ENCODE measurements around the gene GPR3. TPM values are rescaled to one million over a fixed set of nuclear protein-coding genes. Genes with fewer than 3 reads are reported as not detected.

GPR3 gene, protein sequence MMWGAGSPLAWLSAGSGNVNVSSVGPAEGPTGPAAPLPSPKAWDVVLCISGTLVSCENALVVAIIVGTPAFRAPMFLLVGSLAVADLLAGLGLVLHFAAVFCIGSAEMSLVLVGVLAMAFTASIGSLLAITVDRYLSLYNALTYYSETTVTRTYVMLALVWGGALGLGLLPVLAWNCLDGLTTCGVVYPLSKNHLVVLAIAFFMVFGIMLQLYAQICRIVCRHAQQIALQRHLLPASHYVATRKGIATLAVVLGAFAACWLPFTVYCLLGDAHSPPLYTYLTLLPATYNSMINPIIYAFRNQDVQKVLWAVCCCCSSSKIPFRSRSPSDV
- 5.0 TPM for polyA plus RNA-seq (2013)

DNA sequence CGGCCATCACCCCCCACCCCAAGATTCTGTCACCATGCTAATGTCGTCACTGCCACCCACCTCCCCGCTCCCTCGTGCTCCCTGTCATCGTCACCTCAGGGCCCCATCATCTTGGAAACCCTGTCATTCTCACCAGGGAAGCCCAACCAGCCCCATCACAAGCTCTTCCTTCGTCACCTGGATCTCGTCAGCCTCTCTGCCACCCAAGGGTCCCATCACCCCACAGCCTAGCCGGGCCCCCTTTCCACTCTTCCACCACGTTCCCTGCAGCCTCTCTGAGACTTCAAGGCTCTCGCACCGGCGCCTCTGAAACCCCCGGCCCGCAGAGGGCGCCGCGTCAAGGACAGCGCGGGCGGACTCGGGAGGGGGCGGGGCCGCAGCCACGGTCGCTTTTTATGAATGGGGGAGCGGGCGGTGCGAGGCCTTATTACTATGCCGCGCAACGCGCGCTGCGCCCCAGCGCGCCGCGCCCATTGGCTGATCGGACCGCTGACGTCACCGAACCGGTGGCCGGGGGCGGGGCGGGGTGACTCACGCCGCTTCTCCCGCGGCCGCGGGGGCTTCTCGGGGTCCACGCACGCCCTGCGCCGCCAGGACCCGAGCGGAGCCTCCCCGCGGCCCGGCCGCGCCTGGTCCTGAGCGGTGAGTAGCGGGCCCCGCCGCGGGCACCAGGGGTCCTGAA lies at the start of gene GPR3:
TSS of gene GPR3 (plus strand) at position 527 of the 682 bp plus-strand sequence. CDS start 1,177 bp downstream, outside the sequence.
- Histone ChIP-seq H3K4me1 (ENCODE audit: control extremely low read depth in 1 of 4, control insufficient read depth in 4 of 4, insufficient read depth in 4 of 4, low read length in 3 of 4) (peaks cover 2 to 24% (median 18%) of the 10 kb centered on the region in 4 experiments), H3K27me3 (replicated peaks in 2 of 5; ENCODE audit: control insufficient read depth in 4 of 5, insufficient read depth in 5 of 5, low read length in 4 of 5) (no peaks in the 10 kb centered on the region), H3K4me3 (ENCODE audit: control insufficient read depth in 1 of 7, extremely low read depth in 1 of 7, insufficient read depth in 4 of 7, low read depth in 2 of 7, low read length in 6 of 7) (peak within 1 kb of the TSS; percentile 19 to 78 (median 72)), H3K36me3 (ENCODE audit: control insufficient read depth in 4 of 4, insufficient read depth in 4 of 4, low read length in 3 of 4) (no peaks in the 10 kb centered on the region), H3K9me3 (ENCODE audit: control extremely low read depth in 1 of 5, control insufficient read depth in 4 of 5, insufficient read depth in 2 of 5, low read depth in 1 of 5, low read length in 4 of 5) (no peaks in the 10 kb centered on the region), H3K27ac (ENCODE audit: insufficient read depth in 1 of 2, low read depth in 1 of 2, low read length in 2 of 2, poor library complexity in 1 of 2, severe bottlenecking in 2 of 2) (no peak within 1 kb of the TSS)
- under 1% methylated on average over 61 of the region's 69 CpGs for WGBS (ENCODE audit: insufficient coverage)
- ChIA-PET POLR2A (no interaction called here), CTCF (interaction anchor here (0.7 to 10.9 kb wide), 9 partner anchors 9 to 94 kb away, joined by 3 to 166 read pairs (median 9); no protein-coding TSS in a partner anchor)
- peak; percentile 93 to 96 (median 95) for DNase-seq

GRCh38 chr1:27342778-27343638 lies 49.4 kb upstream of the GPR3 start:
- no peaks in the 10 kb centered on the region for H3K27me3 ChIP-seq (replicated peaks in 2 of 5; ENCODE audit: control insufficient read depth in 4 of 5, insufficient read depth in 5 of 5, low read length in 4 of 5)
- H3K36me3 ChIP-seq (ENCODE audit: control insufficient read depth in 4 of 4, insufficient read depth in 4 of 4, low read length in 3 of 4), result peaks cover 0 to 29% (median 14%) of the 10 kb centered on the region in 4 experiments
- H3K4me3 ChIP-seq (ENCODE audit: control insufficient read depth in 1 of 7, extremely low read depth in 1 of 7, insufficient read depth in 4 of 7, low read depth in 2 of 7, low read length in 6 of 7), result peak overlapping the region; percentile 39 to 93 (median 83)
- H3K4me1 ChIP-seq (ENCODE audit: control extremely low read depth in 1 of 4, control insufficient read depth in 4 of 4, insufficient read depth in 4 of 4, low read length in 3 of 4), result peaks cover 3 to 56% (median 36%) of the 10 kb centered on the region in 4 experiments
- DNase-seq, result peak; percentile 77 to 94 (median 91)
- H3K27ac ChIP-seq (ENCODE audit: insufficient read depth in 1 of 2, low read depth in 1 of 2, low read length in 2 of 2, poor library complexity in 1 of 2, severe bottlenecking in 2 of 2), result peak overlapping the region; percentile 50 to 84
- H3K9me3 ChIP-seq (ENCODE audit: control extremely low read depth in 1 of 5, control insufficient read depth in 4 of 5, insufficient read depth in 2 of 5, low read depth in 1 of 5, low read length in 4 of 5), result no peaks in the 10 kb centered on the region
- POLR2A ChIA-PET, result interaction anchor here (0.7 to 1.4 kb wide), 3 partner anchors 11 to 14 kb away, joined by 3 to 4 read pairs (median 3); no protein-coding TSS in a partner anchor
- whole genome bisulfite sequencing (ENCODE audit: insufficient coverage), result 3% methylated on average over 27 of the region's 31 CpGs
- CTCF ChIA-PET, result interaction anchor here (0.7 to 7.2 kb wide), 13 partner anchors 10 to 53 kb away, joined by 3 to 102 read pairs (median 6); partner anchors contain the start of gene MAP3K6

DNA sequence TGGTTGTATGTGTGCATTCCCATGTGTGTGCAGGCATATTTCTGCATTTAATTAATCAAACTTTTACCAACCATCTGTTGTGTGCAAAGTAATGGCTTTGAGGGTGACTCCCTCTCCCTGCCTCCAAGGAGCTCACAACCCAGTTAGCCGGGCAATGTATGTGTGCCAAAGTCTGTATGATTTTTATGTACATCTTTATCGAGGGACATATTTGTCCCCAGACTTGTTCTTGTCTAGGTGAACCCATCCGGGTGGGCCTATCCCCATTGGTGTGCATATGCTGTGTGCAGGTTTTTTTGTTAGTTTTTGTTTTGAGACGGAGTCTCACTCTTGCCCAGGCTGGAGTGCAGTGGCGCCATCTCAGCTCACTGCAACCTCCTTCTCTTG lies 48.8 kb upstream of the GPR3 start:
- no peak for DNase-seq
- Histone ChIP-seq H3K36me3 (ENCODE audit: control insufficient read depth in 4 of 4, insufficient read depth in 4 of 4, low read length in 3 of 4) (peaks cover 0 to 26% (median 13%) of the 10 kb centered on the region in 4 experiments), H3K4me3 (ENCODE audit: control insufficient read depth in 1 of 7, extremely low read depth in 1 of 7, insufficient read depth in 4 of 7, low read depth in 2 of 7, low read length in 6 of 7) (peak overlapping the region; percentile 39 to 93 (median 83)), H3K27ac (ENCODE audit: insufficient read depth in 1 of 2, low read depth in 1 of 2, low read length in 2 of 2, poor library complexity in 1 of 2, severe bottlenecking in 2 of 2) (peak overlapping the region in 1 of 2 experiments; percentile 84), H3K27me3 (replicated peaks in 2 of 5; ENCODE audit: control insufficient read depth in 4 of 5, insufficient read depth in 5 of 5, low read length in 4 of 5) (no peaks in the 10 kb centered on the region), H3K4me1 (ENCODE audit: control extremely low read depth in 1 of 4, control insufficient read depth in 4 of 4, insufficient read depth in 4 of 4, low read length in 3 of 4) (peaks cover 3 to 56% (median 37%) of the 10 kb centered on the region in 4 experiments), H3K9me3 (ENCODE audit: control extremely low read depth in 1 of 5, control insufficient read depth in 4 of 5, insufficient read depth in 2 of 5, low read depth in 1 of 5, low read length in 4 of 5) (no peaks in the 10 kb centered on the region)
- ChIA-PET CTCF (interaction anchor here (0.6 to 7.2 kb wide), 9 partner anchors 11 to 1067 kb away, joined by 3 to 102 read pairs (median 5); partner anchors contain the start of gene MAP3K6), POLR2A (interaction anchor here (0.7 kb wide), 1 partner anchor 14 kb away, joined by 3 read pairs; no protein-coding TSS in a partner anchor)
- 33% methylated on average over 3 of the region's 5 CpGs for WGBS (ENCODE audit: insufficient coverage)

DNA sequence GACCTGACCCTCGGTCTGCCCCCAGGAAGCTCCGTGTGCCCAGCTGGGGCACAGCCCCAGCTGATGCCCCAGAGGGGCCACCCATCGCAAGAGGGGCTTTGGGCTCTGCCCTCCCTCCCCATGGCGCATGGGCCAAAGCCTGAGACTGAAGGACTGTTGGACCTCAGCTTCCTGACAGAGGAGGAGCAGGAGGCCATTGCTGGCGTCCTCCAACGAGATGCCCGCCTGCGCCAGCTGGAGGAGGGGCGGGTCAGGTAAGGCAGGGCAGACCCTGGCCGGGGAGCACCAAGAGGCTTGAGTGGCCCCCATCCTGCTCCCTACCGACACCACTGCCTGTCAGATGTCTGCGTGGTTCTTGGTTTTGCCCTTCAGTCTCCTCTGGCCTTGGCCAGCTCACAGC lies 47.1 kb upstream of the GPR3 start:
- Histone ChIP-seq H3K4me1 (ENCODE audit: control extremely low read depth in 1 of 4, control insufficient read depth in 4 of 4, insufficient read depth in 4 of 4, low read length in 3 of 4) (peaks cover 3 to 47% (median 43%) of the 10 kb centered on the region in 4 experiments), H3K27ac (ENCODE audit: insufficient read depth in 1 of 2, low read depth in 1 of 2, low read length in 2 of 2, poor library complexity in 1 of 2, severe bottlenecking in 2 of 2) (no peak overlapping the region)
- DNase-seq, result no peak

DNA sequence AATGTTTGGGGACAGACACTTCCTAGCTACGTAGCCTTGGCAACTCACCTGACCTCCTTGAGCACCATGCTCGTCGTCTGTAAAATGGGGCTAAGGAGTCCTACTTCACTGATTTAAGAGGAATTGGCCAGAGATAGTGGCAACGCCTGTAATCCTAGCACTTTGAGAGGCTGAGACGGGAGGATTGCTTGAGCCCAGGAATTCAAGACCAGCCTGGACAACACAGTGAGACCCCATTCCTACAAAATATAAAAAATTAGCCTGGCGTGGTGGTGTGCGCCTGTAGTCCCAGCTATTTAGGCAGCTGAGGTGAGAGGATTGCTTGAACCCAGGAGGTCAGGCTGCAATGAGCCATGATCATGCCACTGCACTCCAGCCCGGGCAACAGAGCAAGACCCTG lies 46.1 kb upstream of the GPR3 start:
- Histone ChIP-seq H3K4me1 (ENCODE audit: control extremely low read depth in 1 of 4, control insufficient read depth in 4 of 4, insufficient read depth in 4 of 4, low read length in 3 of 4) (peaks cover 0 to 40% (median 34%) of the 10 kb centered on the region in 4 experiments), H3K36me3 (ENCODE audit: control insufficient read depth in 4 of 4, insufficient read depth in 4 of 4, low read length in 3 of 4) (peaks cover 0 to 50% (median 21%) of the 10 kb centered on the region in 4 experiments), H3K27ac (ENCODE audit: insufficient read depth in 1 of 2, low read depth in 1 of 2, low read length in 2 of 2, poor library complexity in 1 of 2, severe bottlenecking in 2 of 2) (no peak overlapping the region), H3K27me3 (replicated peaks in 2 of 5; ENCODE audit: control insufficient read depth in 4 of 5, insufficient read depth in 5 of 5, low read length in 4 of 5) (no peaks in the 10 kb centered on the region), H3K4me3 (ENCODE audit: control insufficient read depth in 1 of 7, extremely low read depth in 1 of 7, insufficient read depth in 4 of 7, low read depth in 2 of 7, low read length in 6 of 7) (no peak overlapping the region), H3K9me3 (ENCODE audit: control extremely low read depth in 1 of 5, control insufficient read depth in 4 of 5, insufficient read depth in 2 of 5, low read depth in 1 of 5, low read length in 4 of 5) (no peaks in the 10 kb centered on the region)
- ChIA-PET CTCF (interaction anchor here (1.2 to 7.2 kb wide), 6 partner anchors 10 to 46 kb away, joined by 4 to 102 read pairs (median 9); no protein-coding TSS in a partner anchor), POLR2A (no interaction called here)
- DNase-seq, result no peak
- 100% methylated on average over 3 of the region's 8 CpGs for WGBS (ENCODE audit: insufficient coverage)

More for the DNA sequence above, 47.1 kb upstream of the GPR3 start:
- Histone ChIP-seq H3K9me3 (ENCODE audit: control extremely low read depth in 1 of 5, control insufficient read depth in 4 of 5, insufficient read depth in 2 of 5, low read depth in 1 of 5, low read length in 4 of 5) (no peaks in the 10 kb centered on the region), H3K4me3 (ENCODE audit: control insufficient read depth in 1 of 7, extremely low read depth in 1 of 7, insufficient read depth in 4 of 7, low read depth in 2 of 7, low read length in 6 of 7) (no peak overlapping the region), H3K27me3 (replicated peaks in 2 of 5; ENCODE audit: control insufficient read depth in 4 of 5, insufficient read depth in 5 of 5, low read length in 4 of 5) (no peaks in the 10 kb centered on the region), H3K36me3 (ENCODE audit: control insufficient read depth in 4 of 4, insufficient read depth in 4 of 4, low read length in 3 of 4) (peaks cover 0 to 39% (median 16%) of the 10 kb centered on the region in 4 experiments)
- WGBS (ENCODE audit: insufficient coverage), result 95% methylated on average over 12 of the region's 12 CpGs
- CTCF ChIA-PET, result interaction anchor here (0.6 to 7.2 kb wide), 8 partner anchors 9 to 139 kb away, joined by 3 to 102 read pairs (median 6); no protein-coding TSS in a partner anchor
- POLR2A ChIA-PET, result no interaction called here

DNA sequence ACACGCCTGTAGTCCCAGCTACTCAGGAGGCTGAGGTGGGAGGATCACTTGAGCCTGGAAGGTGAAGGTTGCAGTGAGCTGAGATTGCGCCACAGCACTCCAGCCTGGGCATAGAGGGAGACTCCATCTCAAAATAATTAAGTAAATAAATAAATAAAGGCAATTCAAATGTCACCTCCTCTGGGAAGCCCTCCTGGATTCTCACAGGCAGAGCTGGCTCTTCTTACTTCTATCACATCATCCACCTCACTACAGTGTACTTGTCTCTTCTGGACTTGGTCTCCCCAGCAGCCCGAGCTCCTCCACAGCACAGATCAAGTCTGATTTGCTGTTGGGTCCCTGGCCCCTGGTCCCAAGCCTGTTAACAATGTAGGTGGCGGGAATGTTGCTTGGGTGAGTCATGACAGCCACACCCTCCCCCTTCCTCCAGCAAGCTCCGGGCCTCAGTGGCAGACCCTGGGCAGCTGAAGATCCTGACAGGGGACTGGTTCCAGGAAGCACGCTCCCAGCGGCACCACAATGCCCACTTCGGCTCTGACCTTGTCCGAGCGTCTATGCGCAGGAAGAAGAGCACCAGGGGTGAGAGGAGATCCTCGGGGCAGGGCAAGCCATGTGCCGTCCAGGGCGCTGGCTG lies 45.3 kb upstream of the GPR3 start:
- ChIA-PET CTCF (interaction anchor here (1.2 to 7.2 kb wide), 5 partner anchors 9 to 47 kb away, joined by 4 to 102 read pairs (median 7); no protein-coding TSS in a partner anchor), POLR2A (no interaction called here)
- Histone ChIP-seq H3K4me3 (ENCODE audit: control insufficient read depth in 1 of 7, extremely low read depth in 1 of 7, insufficient read depth in 4 of 7, low read depth in 2 of 7, low read length in 6 of 7) (no peak overlapping the region), H3K27me3 (replicated peaks in 2 of 5; ENCODE audit: control insufficient read depth in 4 of 5, insufficient read depth in 5 of 5, low read length in 4 of 5) (no peaks in the 10 kb centered on the region), H3K9me3 (ENCODE audit: control extremely low read depth in 1 of 5, control insufficient read depth in 4 of 5, insufficient read depth in 2 of 5, low read depth in 1 of 5, low read length in 4 of 5) (no peaks in the 10 kb centered on the region), H3K36me3 (ENCODE audit: control insufficient read depth in 4 of 4, insufficient read depth in 4 of 4, low read length in 3 of 4) (peaks cover 0 to 54% (median 22%) of the 10 kb centered on the region in 4 experiments), H3K4me1 (ENCODE audit: control extremely low read depth in 1 of 4, control insufficient read depth in 4 of 4, insufficient read depth in 4 of 4, low read length in 3 of 4) (peaks cover 0 to 34% (median 27%) of the 10 kb centered on the region in 4 experiments), H3K27ac (ENCODE audit: insufficient read depth in 1 of 2, low read depth in 1 of 2, low read length in 2 of 2, poor library complexity in 1 of 2, severe bottlenecking in 2 of 2) (no peak overlapping the region)
- no peak for DNase-seq
- WGBS (ENCODE audit: insufficient coverage), result 100% methylated on average over 7 of the region's 14 CpGs
